Measurements from ENCODE around the gene SLC7A6. TPM values are rescaled to one million over a fixed set of nuclear protein-coding genes. Genes with fewer than 3 reads are reported as not detected.

Gene SLC7A6
- total RNA-seq, 1 experiment from 2014 or later, result 28.5 TPM

- H3K79me2 ChIP-seq (ENCODE audit: insufficient read depth, low read length), result peaks cover 10% of the 10 kb centered on the region; the same call in 1 of the 2 replicates
- ChIA-PET CTCF (interaction anchor here (3.4 kb wide), 1 partner anchor 11 kb away, joined by 16 read pairs; the partner anchor contains the start of gene SLC7A6), POLR2A (interaction anchor here (0.6 to 1.3 kb wide), 2 partner anchors 14 to 218 kb away, joined by 3 read pairs; no protein-coding TSS in a partner anchor), RAD21 (ENCODE audit: low non-redundant PET in 1 of 2, low total read pairs in 2 of 2, uncharacterized antibody in 2 of 2, unreplicated experiment in 2 of 2) (no interaction called here)
- no peaks in the 10 kb centered on the region for H3K9me2 ChIP-seq (ENCODE audit: insufficient read depth)
- H3K9me3 ChIP-seq (ENCODE audit: control insufficient read depth in 1 of 2, insufficient read depth in 1 of 2, low read depth in 1 of 2, low read length in 2 of 2), result no peaks in the 10 kb centered on the region
- H3K36me3 ChIP-seq (ENCODE audit: control insufficient read depth in 1 of 2, insufficient read depth in 2 of 2, low read length in 2 of 2), result peaks cover 0 to 2% of the 10 kb centered on the region in 2 experiments; a peak in 2 of 4 replicates
- H3K9ac ChIP-seq (ENCODE audit: low read length), result no peak overlapping the region
- H3K4me2 ChIP-seq (ENCODE audit: low read length), result no peak overlapping the region
- H3K27ac ChIP-seq (ENCODE audit: low read depth, low read length), result no peak overlapping the region
- intact Hi-C loops (cut with micrococcal nuclease), result no loop called here
- BruUV-seq (replicated peaks), result no TSS peak
- no peak for TF ChIP-seq ZBTB33 (IDR thresholded peaks at IDR 0.05; ENCODE audit: extremely low read depth, insufficient replicate concordance, low read length)
- no peak for TF ChIP-seq POLR2AphosphoS5 (IDR thresholded peaks at IDR 0.05; ENCODE audit: low read depth, low read length)
- TF ChIP-seq, protein P1, sequence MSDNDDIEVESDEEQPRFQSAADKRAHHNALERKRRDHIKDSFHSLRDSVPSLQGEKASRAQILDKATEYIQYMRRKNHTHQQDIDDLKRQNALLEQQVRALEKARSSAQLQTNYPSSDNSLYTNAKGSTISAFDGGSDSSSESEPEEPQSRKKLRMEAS (IDR thresholded peaks at IDR 0.05), result no peak
- TF ChIP-seq FOSL1 (IDR thresholded peaks at IDR 0.05; ENCODE audit: low read depth), result no peak
- no peak for TF ChIP-seq EZH2 (IDR thresholded peaks at IDR 0.05)
- TF ChIP-seq ATF3 (IDR thresholded peaks at IDR 0.05), result no peak
- no peak for TF ChIP-seq EGR1 (IDR thresholded peaks at IDR 0.05; ENCODE audit: low read depth)
- TF ChIP-seq YY1 (IDR thresholded peaks at IDR 0.05; ENCODE audit: extremely low read depth, insufficient replicate concordance, low read depth, low read length), result no peak
- no peak for TF ChIP-seq REST (IDR thresholded peaks at IDR 0.05; ENCODE audit: low read depth)
- TF ChIP-seq ELF1 (IDR thresholded peaks at IDR 0.05; ENCODE audit: borderline replicate concordance, low read depth), result no peak
- no peaks in the 10 kb centered on the region for H3K27me3 ChIP-seq (ENCODE audit: insufficient read depth, low read length)
- peaks cover 0 to 2% of the 10 kb centered on the region in 2 experiments; a peak in 1 of 4 replicates for H3K4me1 ChIP-seq (ENCODE audit: control insufficient read depth in 1 of 2, insufficient read depth in 2 of 2, low read length in 2 of 2)
- H2AFZ ChIP-seq (ENCODE audit: low read depth, low read length, poor library complexity, severe bottlenecking), result no peak overlapping the region
- no peak for ATAC-seq
- DNase-seq (ENCODE audit: low read depth, low spot score), result no peak
- H4K20me1 ChIP-seq (ENCODE audit: insufficient read depth), result no peaks in the 10 kb centered on the region
- no peak overlapping the region for H3K4me3 ChIP-seq (replicated peaks in 1 of 2; ENCODE audit: low read depth in 1 of 2, low read length in 2 of 2)
Observed at GRCh38 chr16:68251832-68252231, 12.5 kb upstream of the SLC7A6 start.

All from HCT116 (cell line).